Muscle of leg (tissue), 11 donors: ENCODE data around the gene JPH3. TPM values are rescaled to one million over a fixed set of nuclear protein-coding genes. Genes with fewer than 3 reads are reported as not detected.
"Not testable (repeated sequence)": the region's sequence is repeated elsewhere in the genome, so short reads cannot be mapped to it uniquely, and the experiment has no call there.

Experiments used
- DNase-seq: peaks from one replicate; pipeline ENCODE4 v3.0.0; 2013
- H3K27ac ChIP-seq: one replicate; pipeline ENCODE4 v1.5.1; 2013; ENCODE audit warnings: mild to moderate bottlenecking, low read length, control low read depth
- H3K27me3 ChIP-seq: one replicate; pipeline ENCODE4 v1.6.1; 2013; ENCODE audit warnings: low read length; ENCODE audit not compliant: control insufficient read depth, insufficient read depth
- H3K36me3 ChIP-seq: one replicate; pipeline ENCODE4 v1.6.1; 2013; ENCODE audit warnings: low read length; ENCODE audit not compliant: control insufficient read depth, insufficient read depth
- H3K4me1 ChIP-seq: one replicate; pipeline ENCODE4 v1.6.1; 2013; ENCODE audit warnings: low read length; ENCODE audit not compliant: control insufficient read depth, insufficient read depth
- H3K4me3 ChIP-seq: one replicate; pipeline ENCODE4 v1.5.1; 2013; ENCODE audit warnings: low read length, control low read depth
- H3K9me3 ChIP-seq: replicated peaks from 2 replicates; pipeline ENCODE4 v1.6.1; 2013; ENCODE audit warnings: low read depth, low read length; ENCODE audit not compliant: control insufficient read depth
- WGBS: methylation state at CpG from one replicate; pipeline ENCODE4 v1.1.5; 2013; ENCODE audit warnings: missing lambda C conversion rate; ENCODE audit not compliant: insufficient coverage; 5-methylcytosine and 5-hydroxymethylcytosine counted together
- polyA plus RNA-seq, 8 donors: library from polyadenylated mRNA; unstranded; fragments of 120-200 nt; gene quantifications; one replicate each; pipeline versions ENCODE4 v1.2.1 to v1.2.3, GENCODE V29; 2013; ENCODE audit warnings: inconsistent platforms in 1 of 8, low replicate concordance in 1 of 8; ENCODE audit not compliant: insufficient read length in 8 of 8, insufficient read depth in 1 of 8
- total RNA-seq: library from RNA; stranded (reverse); fragments of 120-200 nt; gene quantifications from one replicate; pipeline ENCODE4 v1.2.4, GENCODE V29; 2013

The JPH3 gene
- total and polyA plus RNA-seq, 9 donors, result 0.15 to 1.4 (median 0.33) TPM

DNA sequence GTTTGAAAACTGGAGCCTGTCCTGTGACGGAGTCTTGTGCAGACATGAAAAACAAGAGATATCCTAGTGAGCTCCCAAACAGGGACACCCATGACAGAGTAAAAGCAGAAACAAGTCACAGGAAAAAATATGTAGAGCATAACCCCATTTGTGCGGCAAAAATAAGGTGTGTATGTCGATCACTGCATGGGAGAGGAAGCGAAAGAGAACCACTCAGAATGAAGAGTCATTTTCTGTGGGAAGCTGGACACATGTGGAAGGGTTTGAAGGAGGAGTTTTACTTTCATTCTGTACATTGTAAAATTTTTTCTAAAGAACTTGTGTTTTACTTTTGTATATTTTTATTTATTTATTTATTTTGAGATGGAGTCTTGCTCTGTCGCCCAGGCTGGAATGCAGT is 72.1 kb downstream of the JPH3 start:
- DNase-seq, result no peak
- Histone ChIP-seq H3K4me1 (peaks cover 3% of the 10 kb centered on the region), H3K36me3 (no peaks in the 10 kb centered on the region), H3K9me3 (no peaks in the 10 kb centered on the region), H3K27me3 (peaks cover 4% of the 10 kb centered on the region), H3K4me3 (no peak overlapping the region), H3K27ac (no peak overlapping the region)
- WGBS, result 86% methylated on average over 5 of the region's 5 CpGs

DNA sequence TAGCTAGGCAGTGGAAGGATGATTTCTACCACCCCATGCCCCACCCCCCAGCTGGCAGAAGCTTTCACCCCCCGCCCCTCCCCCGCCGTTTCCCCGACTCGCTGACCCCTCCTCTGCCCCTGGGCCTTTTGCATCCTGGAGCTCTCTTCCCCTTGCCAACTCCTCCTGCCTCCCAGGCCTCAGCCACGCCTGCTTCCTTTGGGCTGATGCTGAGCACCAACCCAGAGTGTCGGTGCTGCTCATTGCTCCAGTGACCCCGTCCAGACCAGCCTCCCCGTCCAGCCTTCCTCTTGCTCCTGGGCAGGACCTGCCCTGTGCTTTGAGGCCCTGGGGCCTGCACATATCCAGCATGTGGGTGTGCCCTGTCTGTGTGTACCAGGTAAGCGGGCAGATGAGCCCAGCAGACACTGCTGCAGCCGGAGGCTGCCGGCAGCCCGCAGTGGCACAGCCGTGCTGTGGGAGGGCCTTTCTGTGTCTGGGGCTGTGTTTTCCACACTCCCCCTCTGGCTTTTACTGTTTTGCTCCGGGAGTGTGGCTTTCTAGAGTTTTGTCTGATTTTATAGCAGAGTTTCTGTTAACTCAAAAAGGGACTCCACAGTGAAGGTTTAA is 72.9 kb downstream of the JPH3 start:
- H3K27ac ChIP-seq, result no peak overlapping the region
- WGBS, result 12% methylated on average over 13 of the region's 15 CpGs
- H3K9me3 ChIP-seq, result no peaks in the 10 kb centered on the region
- H3K4me3 ChIP-seq, result no peak overlapping the region
- H3K4me1 ChIP-seq, result peaks cover 3% of the 10 kb centered on the region
- no peaks in the 10 kb centered on the region for H3K36me3 ChIP-seq
- H3K27me3 ChIP-seq, result peaks cover 4% of the 10 kb centered on the region
- no peak for DNase-seq

DNA sequence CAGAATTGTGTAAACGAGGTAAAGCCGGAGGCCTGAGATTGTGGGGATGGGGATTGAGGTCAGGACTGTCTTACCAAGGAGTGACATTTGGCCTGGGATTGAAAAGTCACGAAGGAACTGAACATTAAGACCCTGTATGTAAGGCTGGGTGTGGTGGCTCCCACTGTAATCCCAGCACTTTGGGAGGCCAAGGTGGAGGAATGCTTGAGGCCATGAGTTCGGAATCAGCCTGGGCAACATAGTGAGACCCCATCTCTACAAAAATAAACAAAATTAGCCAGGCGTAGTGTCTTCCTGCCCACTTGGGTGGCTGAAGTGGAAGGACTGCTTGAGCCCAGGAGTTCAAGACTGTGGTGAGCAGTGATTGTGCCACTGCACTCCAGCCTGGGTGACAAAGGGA is 75.5 kb downstream of the JPH3 start:
- DNase-seq, result no peak
- H3K4me3 ChIP-seq, result no peak overlapping the region
- no peak overlapping the region for H3K27ac ChIP-seq
- H3K27me3 ChIP-seq, result peaks cover 10% of the 10 kb centered on the region
- H3K9me3 ChIP-seq, result no peaks in the 10 kb centered on the region
- WGBS, result 91% methylated on average over 3 of the region's 5 CpGs
- H3K4me1 ChIP-seq, result peaks cover 15% of the 10 kb centered on the region
- no peaks in the 10 kb centered on the region for H3K36me3 ChIP-seq

DNA sequence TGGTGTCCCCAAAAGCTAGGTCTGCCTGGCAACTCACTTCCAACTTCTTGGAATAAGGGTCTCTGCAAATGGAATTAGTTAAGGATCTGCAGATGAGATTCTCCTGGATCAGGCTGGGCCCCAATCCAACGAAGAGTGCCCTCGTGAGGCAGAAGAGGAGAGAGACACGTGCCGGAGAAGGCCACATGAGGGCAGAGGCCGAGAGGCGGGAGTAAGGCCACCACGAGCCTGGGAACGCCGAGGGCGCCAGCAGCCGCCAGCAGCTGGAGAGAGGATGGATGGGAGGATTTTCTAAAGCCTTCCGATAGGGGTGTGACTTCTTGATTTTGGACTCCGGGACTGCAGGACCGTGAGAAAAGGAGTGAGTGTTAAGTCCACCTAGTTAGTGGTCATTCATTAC is 76.3 kb downstream of the JPH3 start:
- Histone ChIP-seq H3K27me3 (peaks cover 14% of the 10 kb centered on the region), H3K4me1 (peaks cover 15% of the 10 kb centered on the region), H3K4me3 (no peak overlapping the region), H3K27ac (no peak overlapping the region), H3K36me3 (no peaks in the 10 kb centered on the region), H3K9me3 (no peaks in the 10 kb centered on the region)
- 55% methylated on average over 14 of the region's 14 CpGs for WGBS
- no peak for DNase-seq

GRCh38 chr16:87679593-87680271 is 77.4 kb downstream of the JPH3 start:
- peaks cover 14% of the 10 kb centered on the region for H3K27me3 ChIP-seq
- WGBS, result 81% methylated on average over 14 of the region's 18 CpGs

GRCh38 chr16:87680272-87680644 is 78.0 kb downstream of the JPH3 start:
- WGBS, result 80% methylated on average over 17 of the region's 17 CpGs
- DNase-seq, result no peak
- Histone ChIP-seq H3K27me3 (peaks cover 17% of the 10 kb centered on the region), H3K9me3 (no peaks in the 10 kb centered on the region), H3K27ac (no peak overlapping the region), H3K4me3 (no peak overlapping the region), H3K36me3 (no peaks in the 10 kb centered on the region), H3K4me1 (peaks cover 20% of the 10 kb centered on the region)

More at GRCh38 chr16:87679593-87680271, 77.4 kb downstream of the JPH3 start:
- H3K9me3 ChIP-seq, result no peaks in the 10 kb centered on the region
- no peak overlapping the region for H3K27ac ChIP-seq
- DNase-seq, result no peak
- H3K36me3 ChIP-seq, result no peaks in the 10 kb centered on the region
- peaks cover 18% of the 10 kb centered on the region for H3K4me1 ChIP-seq
- H3K4me3 ChIP-seq, result no peak overlapping the region

DNA sequence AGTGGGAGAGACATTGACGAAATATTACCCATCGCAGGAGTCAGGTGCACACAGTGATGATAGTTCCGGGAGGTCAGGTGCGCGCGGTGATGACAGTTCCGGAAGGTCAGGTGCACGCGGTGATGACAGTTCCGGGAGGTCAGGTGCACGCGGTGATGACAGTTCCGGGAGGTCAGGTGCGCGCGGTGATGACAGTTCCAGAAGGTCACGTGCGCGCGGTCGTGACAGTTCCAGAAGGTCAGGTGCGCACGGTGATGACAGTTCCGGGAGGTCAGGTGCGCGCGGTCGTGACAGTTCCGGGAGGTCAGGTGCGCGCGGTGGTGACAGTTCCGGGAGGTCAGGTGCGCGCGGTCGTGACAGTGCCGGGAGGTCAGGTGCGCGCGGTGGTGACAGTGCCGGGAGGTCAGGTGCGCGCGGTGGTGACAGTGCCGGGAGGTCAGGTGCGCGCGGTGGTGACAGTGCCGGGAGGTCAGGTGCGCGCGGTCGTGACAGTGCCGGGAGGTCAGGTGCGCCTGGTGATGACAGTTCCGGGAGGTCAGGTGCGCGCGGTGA is 78.8 kb downstream of the JPH3 start:
- H3K9me3 ChIP-seq, H3K27ac ChIP-seq, DNase-seq, H3K4me3 ChIP-seq, H3K36me3 ChIP-seq: not testable (repeated sequence)
- Histone ChIP-seq H3K4me1 (peaks cover 23% of the 10 kb centered on the region), H3K27me3 (peaks cover 20% of the 10 kb centered on the region)
- WGBS, result 94% methylated on average over 60 of the region's 60 CpGs

DNA sequence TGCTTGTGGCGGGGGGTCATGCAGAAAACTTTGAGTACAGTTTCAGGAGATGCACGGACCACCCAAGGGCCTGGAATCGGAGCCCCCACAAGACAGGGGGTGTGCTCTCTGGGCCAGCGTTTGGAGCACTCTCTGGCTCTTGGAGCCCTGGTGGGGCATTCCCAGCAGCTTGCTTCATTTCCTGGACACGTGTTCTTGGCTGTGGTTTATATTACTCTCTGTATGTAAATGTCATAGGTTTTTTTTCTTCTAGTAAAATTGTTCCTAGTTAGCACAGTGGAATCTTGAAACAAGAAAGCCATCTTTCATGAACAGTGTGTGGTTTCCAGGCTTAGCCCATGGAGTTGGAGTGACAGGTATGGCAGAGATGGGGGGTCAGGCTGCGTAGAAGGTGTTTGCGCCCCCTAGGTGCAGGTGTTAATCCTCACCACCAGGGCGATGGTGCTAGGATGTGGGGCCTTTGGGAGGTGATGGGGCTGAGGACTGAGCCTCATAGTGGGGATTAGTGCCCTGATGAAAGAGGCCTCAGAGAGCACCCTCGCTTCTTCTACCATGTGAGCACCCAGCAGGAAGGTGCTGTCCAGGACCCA is 79.8 kb downstream of the JPH3 start:
- 37% methylated on average over 7 of the region's 9 CpGs for WGBS
- Histone ChIP-seq H3K9me3 (no peaks in the 10 kb centered on the region), H3K36me3 (no peaks in the 10 kb centered on the region), H3K4me3 (no peak overlapping the region), H3K4me1 (peaks cover 29% of the 10 kb centered on the region), H3K27ac (peak overlapping the region; percentile 55), H3K27me3 (peaks cover 25% of the 10 kb centered on the region)
- peak; percentile 88 for DNase-seq

DNA sequence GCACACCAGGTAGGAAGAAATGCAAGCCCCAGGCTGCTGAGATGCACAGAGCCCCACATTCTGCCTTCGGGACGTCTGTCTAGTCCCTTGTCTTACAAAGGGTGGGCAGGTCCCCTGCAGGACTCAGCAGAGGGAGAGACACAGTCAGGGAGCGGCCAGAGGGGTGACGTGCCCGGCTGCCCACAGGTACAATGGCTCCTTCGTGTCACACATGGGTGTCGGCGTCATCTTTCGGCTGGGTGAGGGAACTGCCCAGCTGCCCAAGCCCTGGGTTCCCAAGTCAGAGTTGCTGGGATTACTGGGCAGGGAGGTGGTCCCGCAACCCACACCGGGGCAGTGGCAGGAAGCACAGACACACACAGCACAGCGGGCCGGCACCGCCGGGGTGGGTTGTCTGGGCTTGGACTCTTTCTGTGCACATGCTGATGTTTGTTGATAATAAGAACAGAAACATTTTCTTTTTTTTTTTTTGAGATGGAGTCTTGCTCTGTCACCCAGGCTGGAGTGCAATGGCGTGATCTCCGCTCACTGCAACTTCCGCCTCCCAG is 80.6 kb downstream of the JPH3 start:
- Histone ChIP-seq H3K27me3 (peaks cover 28% of the 10 kb centered on the region), H3K4me3 (no peak overlapping the region), H3K4me1 (peaks cover 32% of the 10 kb centered on the region), H3K27ac (no peak overlapping the region), H3K36me3 (no peaks in the 10 kb centered on the region), H3K9me3 (no peaks in the 10 kb centered on the region)
- DNase-seq, result no peak
- WGBS, result 91% methylated on average over 11 of the region's 18 CpGs

DNA sequence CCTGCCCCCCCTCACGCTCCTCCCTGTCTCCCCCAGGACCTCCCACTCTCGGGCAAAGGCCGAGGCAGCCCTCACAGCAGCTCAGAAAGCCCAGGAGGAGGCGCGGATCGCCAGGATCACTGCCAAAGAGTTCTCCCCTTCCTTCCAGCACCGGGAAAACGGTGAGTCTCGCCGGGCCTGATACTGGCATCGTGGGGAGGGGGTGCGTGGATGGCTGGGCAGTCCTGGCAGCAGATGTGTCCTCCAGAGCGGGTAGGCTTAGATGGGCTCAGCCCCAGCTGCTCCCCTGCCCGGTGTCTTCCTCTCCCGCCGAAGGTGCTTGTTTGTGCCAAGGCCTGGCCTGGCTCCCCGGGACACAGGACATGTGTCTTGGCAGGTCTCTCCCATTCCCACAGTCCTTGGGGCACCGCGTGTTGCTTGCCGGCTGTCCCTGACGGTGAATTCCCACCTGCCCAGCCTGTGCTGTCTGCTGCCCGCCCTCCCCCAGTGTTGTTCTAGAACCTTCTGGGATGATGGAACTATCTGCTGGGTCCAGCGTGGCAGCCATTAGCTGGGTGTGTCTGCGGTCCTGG is 81.9 kb downstream of the JPH3 start:
- no peak for DNase-seq
- WGBS, result 74% methylated on average over 16 of the region's 24 CpGs
- H3K27me3 ChIP-seq, result peaks cover 39% of the 10 kb centered on the region
- no peaks in the 10 kb centered on the region for H3K9me3 ChIP-seq
- peaks cover 29% of the 10 kb centered on the region for H3K4me1 ChIP-seq
- no peak overlapping the region for H3K4me3 ChIP-seq
- H3K27ac ChIP-seq, result no peak overlapping the region
- no peaks in the 10 kb centered on the region for H3K36me3 ChIP-seq
